Central memory CD8-positive, alpha-beta T cell (primary cell): ENCODE data around the gene SUSD1.

Experiments used
- ATAC-seq: fragments of 150-1000 bp; cut with Tn5 transposase; replicated peaks from 2 replicates; pipeline ENCODE4 v1.10.0; 2022; ENCODE audit warnings: mild to moderate bottlenecking, moderate FRiP score, moderate number of reproducible peaks; ENCODE audit not compliant: poor library complexity, severe bottlenecking; ENCODE audit errors: extremely low read depth
- DNase-seq, 2 donors: peaks; one replicate each; pipeline ENCODE4 v3.0.0; 2021; ENCODE audit warnings: low spot score in 2 of 2
- H3K27ac Mint-ChIP-seq: one replicate; pipeline ENCODE4 v1.8.0; 2022; ENCODE audit warnings: low read depth, mild to moderate bottlenecking, moderate library complexity, mixed read lengths
- H3K27me3 Mint-ChIP-seq: one replicate; pipeline ENCODE4 v1.8.0; 2022; ENCODE audit warnings: mixed read lengths
- H3K36me3 Mint-ChIP-seq: one replicate; pipeline ENCODE4 v1.8.0; 2022; ENCODE audit warnings: mild to moderate bottlenecking, moderate library complexity, mixed read lengths; ENCODE audit not compliant: insufficient read depth
- H3K4me1 Mint-ChIP-seq: one replicate; pipeline ENCODE4 v1.8.0; 2022; ENCODE audit warnings: mixed read lengths
- H3K4me3 Mint-ChIP-seq: one replicate; pipeline ENCODE4 v1.8.0; 2022; ENCODE audit warnings: mild to moderate bottlenecking, moderate library complexity, mixed read lengths
- H3K9me3 Mint-ChIP-seq: one replicate; pipeline ENCODE4 v1.8.0; 2022; ENCODE audit warnings: mixed read lengths

SUSD1 gene

DNA sequence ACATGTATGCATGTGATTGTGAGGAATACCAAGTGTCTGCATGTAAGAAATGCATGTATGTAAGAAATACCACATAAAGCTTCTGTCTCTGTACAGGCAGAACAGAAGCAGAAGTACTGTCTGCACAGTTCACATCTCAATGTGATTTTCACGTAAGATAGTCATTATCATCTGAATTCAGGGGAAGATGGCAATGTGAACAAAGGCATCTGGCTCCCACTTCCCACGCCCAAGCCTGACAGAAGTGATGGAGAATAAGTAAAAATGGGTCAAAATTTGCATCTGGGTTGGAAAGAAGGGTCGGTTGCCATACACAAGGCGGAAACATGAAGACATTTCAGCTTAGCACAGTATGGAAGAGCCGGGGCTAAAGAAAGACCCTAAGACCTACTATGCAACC, 71.7 kb downstream of the SUSD1 start:
- H3K27me3 Mint-ChIP-seq, result no peaks in the 10 kb centered on the region
- H3K4me1 Mint-ChIP-seq, result no peaks in the 10 kb centered on the region
- peaks cover 9% of the 10 kb centered on the region for H3K36me3 Mint-ChIP-seq
- no peak for ATAC-seq
- H3K4me3 Mint-ChIP-seq, result no peak overlapping the region
- H3K9me3 Mint-ChIP-seq, result no peaks in the 10 kb centered on the region
- DNase-seq, result no peak
- no peak overlapping the region for H3K27ac Mint-ChIP-seq

DNA sequence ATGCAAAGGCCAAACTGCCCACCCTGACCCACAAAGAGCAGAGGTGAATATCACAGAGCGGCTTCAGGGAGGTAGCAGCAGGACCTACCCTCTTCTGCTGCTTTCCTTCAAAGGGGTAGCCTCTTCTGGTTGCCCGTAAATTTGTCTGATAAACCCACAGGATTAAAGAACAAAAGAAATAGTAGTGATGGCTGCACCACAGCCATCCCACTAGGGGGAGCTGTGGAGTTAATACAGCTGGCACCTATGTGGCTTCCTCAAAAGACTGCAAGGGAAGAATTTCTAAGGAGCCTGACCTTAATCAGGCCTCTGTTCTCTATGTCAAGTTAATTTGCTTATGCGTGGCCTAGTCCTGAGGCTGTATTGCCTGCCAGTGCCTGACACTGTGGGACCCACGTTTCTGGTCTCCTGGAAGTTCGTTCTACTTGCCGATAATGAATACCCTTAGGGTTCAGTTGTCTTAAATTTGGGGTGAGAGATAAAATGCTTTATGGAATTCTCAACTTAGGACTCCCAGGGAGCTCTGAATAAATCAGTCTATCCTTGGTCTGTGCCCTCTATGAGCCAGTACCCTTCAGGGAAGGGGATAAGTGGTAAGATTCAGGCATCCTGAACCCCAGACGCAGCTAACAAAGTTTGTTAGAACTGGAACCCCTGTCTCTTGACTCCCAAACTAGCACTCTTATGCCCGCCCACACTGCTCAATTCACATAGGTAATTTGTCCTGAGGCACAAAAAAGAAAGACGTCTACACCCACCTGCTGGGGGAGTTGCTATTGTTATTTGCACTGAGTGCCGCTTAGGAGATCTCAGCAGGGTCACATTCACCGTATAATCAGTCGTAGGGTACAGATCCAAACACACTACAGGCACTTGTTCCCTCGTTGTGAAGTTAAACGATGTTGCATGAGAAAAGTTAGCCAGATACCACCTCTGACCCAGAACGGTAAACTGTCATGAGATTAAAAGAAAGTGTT, 77.1 kb downstream of the SUSD1 start:
- peaks cover 4% of the 10 kb centered on the region for H3K36me3 Mint-ChIP-seq
- no peaks in the 10 kb centered on the region for H3K27me3 Mint-ChIP-seq
- DNase-seq, result peak; percentile 45 to 55
- peak; percentile 68 for ATAC-seq
- H3K9me3 Mint-ChIP-seq, result no peaks in the 10 kb centered on the region
- H3K27ac Mint-ChIP-seq, result no peak overlapping the region
- H3K4me3 Mint-ChIP-seq, result no peak overlapping the region
- H3K4me1 Mint-ChIP-seq, result peaks cover 32% of the 10 kb centered on the region

DNA sequence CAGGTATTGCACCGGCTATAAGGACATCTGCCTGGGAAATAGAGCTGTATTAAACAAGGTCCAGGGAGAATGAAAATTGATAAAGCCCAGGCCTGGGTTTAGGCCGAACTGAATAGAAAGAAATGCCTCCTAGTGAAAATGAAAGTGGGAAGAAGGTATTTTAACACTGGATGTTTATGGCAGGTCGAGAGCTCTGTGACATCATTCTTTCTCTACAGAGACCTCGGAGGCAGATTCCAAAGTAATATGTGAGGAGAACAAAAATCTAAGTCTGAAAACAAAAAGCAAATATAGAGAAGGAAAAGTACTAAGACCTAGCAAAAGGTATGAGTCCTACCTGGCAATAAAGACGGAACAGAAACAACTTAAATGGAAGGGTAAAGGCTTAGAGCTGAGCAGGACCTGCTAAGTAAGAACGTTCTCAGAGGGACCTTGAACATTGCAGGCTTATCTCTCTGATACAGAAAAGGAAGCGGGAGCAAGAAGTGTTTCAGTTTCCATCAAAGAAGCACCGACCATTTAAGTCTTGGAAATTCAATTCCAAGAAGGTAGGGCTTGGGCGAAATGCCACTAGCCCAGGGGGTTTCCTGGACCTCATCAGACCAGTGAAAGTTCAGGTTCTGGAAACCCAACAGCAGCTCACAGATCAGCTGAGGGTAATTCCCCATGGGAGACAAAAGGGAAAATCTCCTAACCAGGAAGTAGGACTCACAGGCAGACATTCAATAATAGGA, 80.0 kb downstream of the SUSD1 start:
- ATAC-seq, result no peak
- H3K27ac Mint-ChIP-seq, result peak overlapping the region; percentile 73
- H3K9me3 Mint-ChIP-seq, result no peaks in the 10 kb centered on the region
- no peak for DNase-seq
- peaks cover 4% of the 10 kb centered on the region for H3K36me3 Mint-ChIP-seq
- peaks cover 32% of the 10 kb centered on the region for H3K4me1 Mint-ChIP-seq
- H3K27me3 Mint-ChIP-seq, result no peaks in the 10 kb centered on the region
- H3K4me3 Mint-ChIP-seq, result peak overlapping the region; percentile 4

DNA sequence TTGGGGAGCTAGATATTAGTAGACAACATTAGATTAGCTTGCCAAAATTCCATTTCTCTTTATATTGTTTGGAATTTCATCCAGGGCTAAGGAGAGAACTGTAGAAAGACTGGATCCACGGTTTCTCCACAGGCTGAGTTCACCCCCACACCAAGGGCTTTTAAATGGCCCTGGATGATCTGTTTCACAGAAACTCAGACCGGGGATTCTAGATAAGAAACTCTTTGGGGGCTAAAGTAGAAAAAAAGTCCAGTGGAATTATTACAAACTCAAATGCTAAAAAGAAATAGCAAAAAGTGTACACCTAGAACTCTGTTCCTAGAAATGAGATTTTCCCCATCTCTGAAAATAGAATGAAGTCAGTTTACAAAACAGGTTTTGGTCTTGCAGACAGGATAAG, 80.9 kb downstream of the SUSD1 start:
- Mint-ChIP-seq H3K4me3 (peak overlapping the region; percentile 39), H3K9me3 (no peaks in the 10 kb centered on the region), H3K27me3 (no peaks in the 10 kb centered on the region)

GRCh38 chr9:112093870-112094216, 81.3 kb downstream of the SUSD1 start:
- Mint-ChIP-seq H3K9me3 (no peaks in the 10 kb centered on the region), H3K4me3 (peak overlapping the region; percentile 39), H3K27ac (peak overlapping the region; percentile 73), H3K36me3 (peaks cover 7% of the 10 kb centered on the region), H3K27me3 (no peaks in the 10 kb centered on the region), H3K4me1 (peaks cover 32% of the 10 kb centered on the region)
- ATAC-seq, result peak; percentile 36
- DNase-seq, result no peak

More for the DNA sequence above, 80.9 kb downstream of the SUSD1 start:
- peaks cover 32% of the 10 kb centered on the region for H3K4me1 Mint-ChIP-seq
- ATAC-seq, result no peak
- no peak for DNase-seq
- peaks cover 5% of the 10 kb centered on the region for H3K36me3 Mint-ChIP-seq
- H3K27ac Mint-ChIP-seq, result peak overlapping the region; percentile 73

DNA sequence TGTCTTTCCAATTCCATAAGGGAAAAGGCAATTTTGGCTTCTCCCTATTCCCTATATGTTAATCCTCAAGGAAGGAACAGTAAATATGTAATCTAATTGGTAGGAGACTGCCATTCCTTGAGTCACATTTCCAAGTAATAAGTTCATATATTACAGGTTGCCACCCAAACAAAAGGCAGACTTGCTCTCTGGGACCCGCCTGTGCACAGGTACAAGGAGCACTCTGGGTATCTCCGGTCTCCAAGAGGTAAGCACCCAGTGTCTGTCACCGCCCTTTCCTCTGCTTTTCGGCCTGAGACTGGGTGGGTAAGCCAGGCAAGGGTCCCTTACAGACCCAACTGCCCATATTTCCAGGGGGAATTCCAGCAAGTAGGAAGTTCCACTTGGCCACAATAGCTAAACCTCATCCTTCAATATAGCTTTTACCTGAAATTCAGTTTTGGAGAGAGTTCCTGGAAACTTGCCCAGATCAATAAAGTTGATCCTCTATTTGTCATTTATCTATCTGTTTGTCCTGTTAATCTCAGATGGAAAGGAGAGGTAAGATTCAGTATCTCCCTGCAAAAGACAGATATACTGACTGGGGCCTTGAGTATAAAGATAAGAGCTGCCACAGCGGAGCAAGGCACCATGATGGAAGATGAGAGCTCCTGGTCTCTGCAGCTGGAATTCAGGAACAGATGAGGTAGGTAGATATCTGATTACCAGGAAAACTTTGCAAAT, 81.8 kb downstream of the SUSD1 start:
- peak overlapping the region; percentile 39 for H3K4me3 Mint-ChIP-seq
- peak overlapping the region; percentile 73 for H3K27ac Mint-ChIP-seq
- no peak for ATAC-seq
- H3K27me3 Mint-ChIP-seq, result no peaks in the 10 kb centered on the region
- no peaks in the 10 kb centered on the region for H3K9me3 Mint-ChIP-seq
- DNase-seq, result no peak
- H3K36me3 Mint-ChIP-seq, result peaks cover 7% of the 10 kb centered on the region
- peaks cover 32% of the 10 kb centered on the region for H3K4me1 Mint-ChIP-seq

- Mint-ChIP-seq H3K36me3 (peaks cover 7% of the 10 kb centered on the region), H3K9me3 (no peaks in the 10 kb centered on the region), H3K4me1 (peaks cover 23% of the 10 kb centered on the region), H3K27me3 (no peaks in the 10 kb centered on the region), H3K4me3 (no peak overlapping the region), H3K27ac (no peak overlapping the region)
- ATAC-seq (no peak), DNase-seq (no peak)
These were observed 83.3 kb downstream of the SUSD1 start for GRCh38 chr9:112091810-112092209.

GRCh38 chr9:112087506-112087905, 87.6 kb downstream of the SUSD1 start:
- ATAC-seq, result no peak
- no peaks in the 10 kb centered on the region for H3K9me3 Mint-ChIP-seq
- H3K27ac Mint-ChIP-seq, result no peak overlapping the region
- no peaks in the 10 kb centered on the region for H3K27me3 Mint-ChIP-seq
- peaks cover 3% of the 10 kb centered on the region for H3K36me3 Mint-ChIP-seq
- H3K4me1 Mint-ChIP-seq, result no peaks in the 10 kb centered on the region
- no peak overlapping the region for H3K4me3 Mint-ChIP-seq
- no peak for DNase-seq

- ATAC-seq, result no peak
- no peaks in the 10 kb centered on the region for H3K27me3 Mint-ChIP-seq
- DNase-seq, result no peak
These were observed 88.5 kb downstream of the SUSD1 start for GRCh38 chr9:112086627-112087026.

GRCh38 chr9:112084907-112085306, 90.2 kb downstream of the SUSD1 start:
- no peak for ATAC-seq
- Mint-ChIP-seq H3K27me3 (no peaks in the 10 kb centered on the region), H3K4me3 (no peak overlapping the region), H3K36me3 (peaks cover 5% of the 10 kb centered on the region), H3K4me1 (no peaks in the 10 kb centered on the region), H3K9me3 (no peaks in the 10 kb centered on the region), H3K27ac (no peak overlapping the region)
- DNase-seq, result no peak

More at GRCh38 chr9:112086627-112087026, 88.5 kb downstream of the SUSD1 start:
- Mint-ChIP-seq H3K4me3 (no peak overlapping the region), H3K36me3 (peaks cover 3% of the 10 kb centered on the region), H3K4me1 (no peaks in the 10 kb centered on the region), H3K9me3 (no peaks in the 10 kb centered on the region), H3K27ac (no peak overlapping the region)

DNA sequence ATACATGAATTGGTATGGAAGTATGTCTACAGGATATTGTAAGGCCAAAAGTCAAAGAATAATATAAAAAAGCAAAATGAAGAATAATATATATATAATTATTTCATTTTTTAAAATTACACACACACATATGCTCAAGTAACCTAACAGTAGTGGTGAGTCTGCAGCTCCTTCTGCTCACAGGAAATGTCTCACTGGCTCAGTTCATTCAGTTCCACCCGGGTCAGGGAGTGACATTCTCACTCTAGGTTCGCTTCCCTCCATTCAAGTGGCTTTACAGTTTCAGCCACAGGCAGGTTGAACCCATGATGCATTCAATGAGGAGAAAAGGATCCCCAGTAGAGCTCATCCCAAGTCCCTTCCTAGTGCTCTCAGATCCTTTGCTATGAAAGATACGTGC, 90.8 kb downstream of the SUSD1 start:
- DNase-seq (no peak), ATAC-seq (no peak)
- peaks cover 5% of the 10 kb centered on the region for H3K36me3 Mint-ChIP-seq
- no peaks in the 10 kb centered on the region for H3K9me3 Mint-ChIP-seq
- no peaks in the 10 kb centered on the region for H3K27me3 Mint-ChIP-seq
- H3K27ac Mint-ChIP-seq, result no peak overlapping the region
- no peak overlapping the region for H3K4me3 Mint-ChIP-seq
- H3K4me1 Mint-ChIP-seq, result no peaks in the 10 kb centered on the region

- H3K4me3 Mint-ChIP-seq, result no peak overlapping the region
These were observed 93.0 kb downstream of the SUSD1 start for GRCh38 chr9:112081918-112082729.

More at GRCh38 chr9:112081918-112082729, 93.0 kb downstream of the SUSD1 start:
- Mint-ChIP-seq H3K4me1 (peaks cover 1% of the 10 kb centered on the region), H3K9me3 (no peaks in the 10 kb centered on the region), H3K36me3 (peaks cover 7% of the 10 kb centered on the region), H3K27ac (no peak overlapping the region), H3K27me3 (no peaks in the 10 kb centered on the region)
- ATAC-seq (no peak), DNase-seq (no peak)
